IMR-90 (cell line): ENCODE measurements around the gene ASB9. TPM values are rescaled to one million over a fixed set of nuclear protein-coding genes. Genes with fewer than 3 reads are reported as not detected.

Experiments
- ATAC-seq: fragments of 200-7000 bp; cut with Tn5 transposase; 2 replicates; pipeline ENCODE4 v1.9.1; 2020; ENCODE audit warnings: low read depth, mild to moderate bottlenecking, moderate library complexity
- BruUV-seq: library from RNA; stranded (reverse); fragments of 400-500 nt; replicated peaks from 2 replicates; lab custom pipeline; 2021; lab: Mats Ljungman, UMichigan
- CTCF ChIA-PET: fragments of 300-600 bp; formaldehyde crosslinking; extraction: SDS; loops from one replicate; lab custom pipeline; 2021; ENCODE audit warnings: antibody characterized with exemption; lab: Yijun Ruan, JAX
- POLR2A ChIA-PET: fragments of 300-600 bp; sonication (Branson Sonifier 250); formaldehyde crosslinking; loops from one replicate; lab custom pipeline; 2022; ENCODE audit warnings: antibody characterized with exemption; ENCODE audit not compliant: unreplicated experiment; lab: Charles Lee
- DNase-seq: peaks from one replicate; pipeline ENCODE4 v3.0.0; 2013
- H2AFZ ChIP-seq: replicated peaks from 2 replicates; pipeline ENCODE3; 2013; ENCODE audit warnings: low read length, mild to moderate bottlenecking; ENCODE audit not compliant: poor library complexity
- H2AK5ac ChIP-seq: 2 replicates; pipeline ENCODE4 v1.6.1; 2013; ENCODE audit warnings: low read depth, low read length, inconsistent platforms
- H2AK9ac ChIP-seq: replicated peaks from 2 replicates; pipeline ENCODE3; 2013; ENCODE audit warnings: mild to moderate bottlenecking, low read depth, low read length, moderate library complexity; ENCODE audit not compliant: poor library complexity
- H2BK120ac ChIP-seq: 2 replicates; pipeline ENCODE4 v1.6.1; 2013; ENCODE audit warnings: low read depth, low read length, inconsistent platforms
- H2BK15ac ChIP-seq: 3 replicates; pipeline ENCODE4 v1.6.1; 2013; ENCODE audit warnings: low read depth, low read length, inconsistent platforms
- H2BK20ac ChIP-seq: 2 replicates; pipeline ENCODE4 v1.6.1; 2013; ENCODE audit warnings: low read depth, mild to moderate bottlenecking, inconsistent platforms, low read length, moderate library complexity
- H2BK5ac ChIP-seq: 2 replicates; pipeline ENCODE4 v1.6.1; 2013; ENCODE audit warnings: mild to moderate bottlenecking, low read depth, low read length, inconsistent platforms; ENCODE audit not compliant: poor library complexity, severe bottlenecking
- H3K14ac ChIP-seq: replicated peaks from 2 replicates; pipeline ENCODE4 v1.6.1; 2013; ENCODE audit warnings: low read depth, low read length, inconsistent platforms
- H3K18ac ChIP-seq: 2 replicates; pipeline ENCODE4 v1.6.1; 2013; ENCODE audit warnings: low read depth, low read length, control low read depth
- H3K23ac ChIP-seq: 2 replicates; pipeline ENCODE4 v1.6.1; 2013; ENCODE audit warnings: low read depth, low read length, inconsistent platforms
- H3K27ac ChIP-seq: 2 replicates; pipeline ENCODE4 v1.5.1; 2013; ENCODE audit warnings: mild to moderate bottlenecking, control low read depth, low read length; ENCODE audit not compliant: insufficient read depth
- H3K27me3 ChIP-seq: 2 replicates; pipeline ENCODE4 v1.6.1; 2013; ENCODE audit warnings: low read length; ENCODE audit not compliant: control insufficient read depth, insufficient read depth
- H3K36me3 ChIP-seq: 2 replicates; pipeline ENCODE4 v1.6.1; 2013; ENCODE audit warnings: low read length, mixed read lengths; ENCODE audit not compliant: control insufficient read depth, insufficient read depth
- H3K4ac ChIP-seq: 2 replicates; pipeline ENCODE4 v1.6.1; 2013; ENCODE audit warnings: low read depth, low read length, inconsistent platforms
- H3K4me1 ChIP-seq: 2 replicates; pipeline ENCODE4 v1.6.1; 2013; ENCODE audit warnings: low read length, mixed read lengths; ENCODE audit not compliant: control insufficient read depth, insufficient read depth
- H3K4me2 ChIP-seq: 2 replicates; pipeline ENCODE4 v1.6.1; 2013; ENCODE audit warnings: low read depth, mild to moderate bottlenecking, control low read depth, low read length, moderate library complexity
- H3K4me3 ChIP-seq: 2 replicates; pipeline ENCODE4 v1.5.1; 2013; ENCODE audit warnings: low read depth, mild to moderate bottlenecking, control low read depth, low read length, moderate library complexity; ENCODE audit not compliant: insufficient read depth
- H3K56ac ChIP-seq: 2 replicates; pipeline ENCODE4 v1.6.1; 2013; ENCODE audit warnings: low read length, inconsistent platforms; ENCODE audit not compliant: insufficient read depth; ENCODE audit errors: extremely low read depth
- H3K79me1 ChIP-seq, 2 experiments: 2 replicates each; pipeline ENCODE4 v1.6.1; 2013; ENCODE audit warnings: low read length in 2 of 2, inconsistent platforms in 1 of 2, low read depth in 1 of 2
- H3K9ac ChIP-seq: 2 replicates; pipeline ENCODE4 v1.6.1; 2013; ENCODE audit warnings: low read depth, low read length, control low read depth
- H3K9me1 ChIP-seq: 2 replicates; pipeline ENCODE4 v1.6.1; 2013; ENCODE audit warnings: low read length, inconsistent platforms; ENCODE audit not compliant: insufficient read depth
- H3K9me3 ChIP-seq: 2 replicates; pipeline ENCODE4 v1.6.1; 2013; ENCODE audit warnings: low read length; ENCODE audit not compliant: control insufficient read depth, insufficient read depth
- H4K20me1 ChIP-seq: 2 replicates; pipeline ENCODE4 v1.6.1; 2013; ENCODE audit warnings: low read length, inconsistent platforms; ENCODE audit not compliant: insufficient read depth
- H4K5ac ChIP-seq: 2 replicates; pipeline ENCODE4 v1.6.1; 2013; ENCODE audit warnings: mild to moderate bottlenecking, low read depth, low read length, control low read depth
- H4K8ac ChIP-seq, 2 experiments: 2 replicates each; pipeline ENCODE4 v1.6.1; 2013; ENCODE audit warnings: low read depth in 2 of 2, low read length in 2 of 2, control low read depth in 1 of 2, inconsistent platforms in 1 of 2
- H4K91ac ChIP-seq: 2 replicates; pipeline ENCODE4 v1.6.1; 2013; ENCODE audit warnings: low read depth, low read length, inconsistent platforms; ENCODE audit not compliant: insufficient read depth
- BHLHE40 ChIP-seq: fragments of 150-350 bp; IDR thresholded peaks from 2 replicates; pipeline ENCODE4 v1.6.1; 2016; ENCODE audit warnings: mild to moderate bottlenecking, low read depth, low read length
- CHD1 ChIP-seq: IDR thresholded peaks from 2 replicates; pipeline ENCODE4 v1.6.1; 2012; ENCODE audit warnings: low read depth, low read length, improper control_type of control experiment
- ELK1 ChIP-seq: fragments of 150-350 bp; IDR thresholded peaks from 2 replicates; pipeline ENCODE4 v1.6.1; 2016; ENCODE audit warnings: low read depth, mild to moderate bottlenecking, low read length, moderate library complexity, borderline replicate concordance
- MAZ ChIP-seq: IDR thresholded peaks from 2 replicates; pipeline ENCODE4 v1.6.1; 2012; ENCODE audit warnings: low read depth, mild to moderate bottlenecking, low read length, improper control_type of control experiment, moderate library complexity, borderline replicate concordance
- RFX5 ChIP-seq: IDR thresholded peaks from 2 replicates; pipeline ENCODE4 v1.8.0; 2012; ENCODE audit warnings: low read depth, mild to moderate bottlenecking, low read length, moderate library complexity
- WGBS, 2 experiments: methylation state at CpG; one replicate each; pipeline versions ENCODE4 v1.1.5 to v1.1.7; 2013; ENCODE audit warnings: missing lambda C conversion rate in 2 of 2; ENCODE audit not compliant: insufficient read length in 1 of 2; ENCODE audit errors: extremely low coverage in 2 of 2; 5-methylcytosine and 5-hydroxymethylcytosine counted together
- dilution Hi-C: fragments of 300-500 bp; cut with HindIII; formaldehyde crosslinking; loops from one replicate; pipeline ENCODE4 v1.14.3; 2018; ENCODE audit warnings: low sequenced_read_pairs; ENCODE audit not compliant: unreplicated experiment
- in situ Hi-C: fragments of 300-500 bp; cut with MboI; formaldehyde crosslinking; loops from 3 replicates; pipeline ENCODE4 v1.14.3; 2019; ENCODE audit warnings: low sequenced_read_pairs, inconsistent platforms, mixed read lengths
- intact Hi-C: fragments of 100-400 bp; cut with micrococcal nuclease; formaldehyde crosslinking; loops from 2 replicates; pipeline ENCODE4 v1.10.0; 2022
- polyA plus RNA-seq, 3 experiments: library from polyadenylated mRNA; depleted of rRNA; stranded (reverse); fragments of >200 nt; gene quantifications; 2 replicates each; pipeline ENCODE4 v1.2.3, GENCODE V29; 2012; ENCODE audit warnings: low replicate concordance in 1 of 3
- total RNA-seq: library from RNA; depleted of rRNA; stranded (reverse); fragments of >200 nt; gene quantifications from 2 replicates; pipeline ENCODE4 v1.2.3, GENCODE V29; 2012
- TF ChIP-seq, protein P1 (sequence below): fragments of 150-350 bp; IDR thresholded peaks from 2 replicates; pipeline ENCODE4 v1.6.1; 2017; ENCODE audit warnings: mild to moderate bottlenecking, antibody characterized with exemption, low read length, low read depth

Gene ASB9
- total and polyA plus RNA-seq, 2 of the 4 experiments (the other 2 are of a cell fraction): 0.15 to 0.36 TPM

DNA sequence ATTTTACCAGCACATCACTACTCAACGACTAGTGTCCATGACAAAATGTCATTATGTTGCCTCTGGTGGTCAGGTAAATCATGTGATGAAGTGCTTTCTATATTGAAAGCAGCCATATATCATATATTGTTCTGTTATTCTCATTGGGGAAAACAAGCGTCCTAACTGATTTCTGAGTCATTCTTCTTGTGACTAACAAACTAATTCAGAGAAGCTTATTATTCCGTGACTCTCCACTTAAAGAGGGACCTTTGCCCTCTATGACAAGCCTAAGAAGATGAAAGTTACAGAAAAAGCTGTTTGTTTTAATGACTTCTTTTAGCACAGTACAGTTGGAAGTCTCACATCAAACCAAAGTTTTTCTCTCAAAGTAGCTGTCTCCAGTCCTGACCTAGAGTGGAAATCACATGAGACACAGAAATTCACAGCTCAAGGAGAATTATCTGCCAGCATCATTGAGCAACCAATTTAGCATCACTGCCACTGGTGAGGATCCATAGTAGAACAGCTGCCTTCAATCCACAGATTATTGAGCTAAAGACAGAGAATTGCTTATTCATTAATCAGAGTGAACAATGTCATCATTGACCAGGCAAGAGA lies 36.4 kb downstream of the ASB9 start:
- no CpG with 5 or more reads among the region's 3 CpGs for WGBS, 2 experiments
- no peak for DNase-seq

More for the DNA sequence above, 36.4 kb downstream of the ASB9 start:
- no peak overlapping the region for H2AK9ac ChIP-seq
- TF ChIP-seq BHLHE40: no peak
- no peak for TF ChIP-seq MAZ
- no peak for TF ChIP-seq ELK1
- no peak for TF ChIP-seq CHD1
- no peak for TF ChIP-seq RFX5
- TF ChIP-seq, protein P1, sequence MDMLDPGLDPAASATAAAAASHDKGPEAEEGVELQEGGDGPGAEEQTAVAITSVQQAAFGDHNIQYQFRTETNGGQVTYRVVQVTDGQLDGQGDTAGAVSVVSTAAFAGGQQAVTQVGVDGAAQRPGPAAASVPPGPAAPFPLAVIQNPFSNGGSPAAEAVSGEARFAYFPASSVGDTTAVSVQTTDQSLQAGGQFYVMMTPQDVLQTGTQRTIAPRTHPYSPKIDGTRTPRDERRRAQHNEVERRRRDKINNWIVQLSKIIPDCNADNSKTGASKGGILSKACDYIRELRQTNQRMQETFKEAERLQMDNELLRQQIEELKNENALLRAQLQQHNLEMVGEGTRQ: no peak
- no peak overlapping the region for H2AK5ac ChIP-seq
- POLR2A ChIA-PET: no interaction called here
- H2BK5ac ChIP-seq: no peak overlapping the region
- no peak overlapping the region for H2AFZ ChIP-seq
- H3K4me2 ChIP-seq: no peak overlapping the region
- H3K9me3 ChIP-seq: no peaks in the 10 kb centered on the region
- CTCF ChIA-PET: interaction anchor here (1.5 to 1.8 kb wide), 2 partner anchors 9 to 1135 kb away, joined by 3 to 6 read pairs; no protein-coding TSS in a partner anchor
- H3K18ac ChIP-seq: no peak overlapping the region
- H4K5ac ChIP-seq: no peak overlapping the region
- no peaks in the 10 kb centered on the region for H3K36me3 ChIP-seq
- no peak overlapping the region for H2BK120ac ChIP-seq
- ATAC-seq: no peak
- H4K8ac ChIP-seq: no peak overlapping the region
- H4K20me1 ChIP-seq: no peaks in the 10 kb centered on the region
- in situ Hi-C loops: no loop called here
- no peak overlapping the region for H3K56ac ChIP-seq
- no peak overlapping the region for H2BK20ac ChIP-seq
- H3K4me3 ChIP-seq: no peak overlapping the region
- H3K27me3 ChIP-seq: no peaks in the 10 kb centered on the region
- no peak overlapping the region for H4K91ac ChIP-seq
- no peak overlapping the region for H3K27ac ChIP-seq
- no peak overlapping the region for H2BK15ac ChIP-seq
- no peak overlapping the region for H3K4ac ChIP-seq
- H3K14ac ChIP-seq: no peak overlapping the region
- H3K9me1 ChIP-seq: no peaks in the 10 kb centered on the region
- intact Hi-C loops: no loop called here
- H3K23ac ChIP-seq: no peak overlapping the region
- dilution Hi-C loops: no loop called here
- BruUV-seq: no TSS peak
- H3K9ac ChIP-seq: no peak overlapping the region
- no peaks in the 10 kb centered on the region for H3K79me1 ChIP-seq
- no peaks in the 10 kb centered on the region for H3K4me1 ChIP-seq
